Gastroesophageal sphincter (tissue), 4 donors: ENCODE results near the gene ADCY2. TPM values are rescaled to one million over a fixed set of nuclear protein-coding genes. Genes with fewer than 3 reads are reported as not detected.

Source experiments
- ATAC-seq: fragments of 150-250 bp; one replicate; pipeline ENCODE4 v1.9.1; 2016; ENCODE audit warnings: mild to moderate bottlenecking, moderate library complexity
- H3K27ac ChIP-seq, 4 donors: fragments of 200-600 bp; sonication (generic) in 3 of 4; 1 replicate in 3 of 4; 2 replicates in 1 of 4; pipeline ENCODE4 v1.5.1; 2016 to 2019
- H3K27me3 ChIP-seq: fragments of 200-600 bp; sonication (generic); one replicate; pipeline ENCODE4 v1.5.1; 2019
- H3K36me3 ChIP-seq, 2 donors: fragments of 200-600 bp; sonication (generic); one replicate each; pipeline ENCODE4 v1.5.1; 2019; ENCODE audit warnings: control low read depth in 1 of 2
- H3K4me1 ChIP-seq, 3 donors: fragments of 200-600 bp; sonication (generic); 1 replicate in 2 of 3; 2 replicates in 1 of 3; pipeline ENCODE4 v1.5.1; 2016 to 2019; ENCODE audit warnings: control low read depth in 2 of 3
- H3K4me3 ChIP-seq, 2 donors: fragments of 200-600 bp; sonication (generic); one replicate each; pipeline ENCODE4 v1.5.1; 2019; ENCODE audit warnings: mild to moderate bottlenecking in 1 of 2, moderate library complexity in 1 of 2
- H3K9me3 ChIP-seq, 3 donors: fragments of 200-600 bp; sonication (generic); one replicate each; pipeline ENCODE4 v1.5.1; 2017 to 2019; ENCODE audit warnings: control low read depth in 2 of 3
- CTCF ChIP-seq, 4 experiments: fragments of 200-600 bp in 2 of 4; fragments of 450-650 bp in 2 of 4; sonication (generic) in 1 of 4; IDR thresholded peaks; one replicate each; pipeline ENCODE4 v1.5.1; 2017 to 2019; ENCODE audit warnings: antibody characterized with exemption in 4 of 4, mild to moderate bottlenecking in 2 of 4, moderate library complexity in 2 of 4
- EP300 ChIP-seq: sonication (generic); formaldehyde crosslinking; IDR thresholded peaks from one replicate; pipeline ENCODE4 v1.6.1; 2017; ENCODE audit warnings: antibody characterized with exemption, mild to moderate bottlenecking
- POLR2A ChIP-seq, 2 donors: fragments of 450-650 bp; IDR thresholded peaks; one replicate each; pipeline ENCODE4 v1.6.1; 2017; ENCODE audit warnings: antibody characterized with exemption in 2 of 2, mild to moderate bottlenecking in 2 of 2, moderate library complexity in 1 of 2
- POLR2AphosphoS5 ChIP-seq: sonication (generic); formaldehyde crosslinking; IDR thresholded peaks from one replicate; pipeline ENCODE4 v1.6.1; 2017; ENCODE audit warnings: antibody characterized with exemption
- WGBS, 2 donors: methylation state at CpG; one replicate each; pipeline ENCODE4 v1.1.5; 2018; ENCODE audit warnings: low coverage in 1 of 2; 5-methylcytosine and 5-hydroxymethylcytosine counted together
- total RNA-seq, 4 donors: library from RNA; depleted of rRNA; stranded (reverse); fragments of >200 nt; gene quantifications; one replicate each; pipeline ENCODE4 v1.1.0, GENCODE V29; 2016

Gene ADCY2
- total RNA-seq, 4 donors from 2014 or later = 5.8 to 15.9 (median 8.9) TPM

DNA sequence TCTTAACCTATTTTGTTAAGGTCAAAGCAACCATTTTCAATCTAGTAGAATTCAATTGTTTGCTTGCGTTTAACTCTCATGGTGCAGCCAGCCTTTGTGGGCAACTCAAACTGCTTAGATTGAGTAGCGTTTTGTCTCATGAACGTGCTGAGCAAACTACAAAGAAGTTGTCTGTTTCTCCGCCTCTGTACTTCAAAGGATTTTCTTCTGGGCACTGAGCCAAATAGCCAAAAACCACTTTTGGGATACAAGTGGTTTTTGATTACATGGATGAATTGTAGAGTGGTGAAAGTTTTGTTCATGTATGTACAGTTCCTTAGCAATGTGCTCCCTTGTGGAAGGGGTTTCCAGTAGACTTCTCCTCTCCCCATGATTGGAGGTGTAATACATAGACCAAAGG, 332.1 kb downstream of the ADCY2 start:
- no peaks in the 10 kb centered on the region for H3K27me3 ChIP-seq
- no peaks in the 10 kb centered on the region for H3K36me3 ChIP-seq
- ATAC-seq = no peak
- H3K9me3 ChIP-seq = no peaks in the 10 kb centered on the region
- H3K27ac ChIP-seq = no peak overlapping the region
- no peak overlapping the region for H3K4me3 ChIP-seq
- TF ChIP-seq EP300 (no peak), POLR2AphosphoS5 (no peak), CTCF (IDR thresholded peaks at IDR 0.05) (no peak), POLR2A (IDR thresholded peaks at IDR 0.05) (no peak)
- no peaks in the 10 kb centered on the region for H3K4me1 ChIP-seq
- WGBS, 2 donors = 56% methylated on average over 4 of the region's 4 CpGs; no CpG with 5 or more reads in 1 of the 2 donors

- no peak for ATAC-seq
Observed at GRCh38 chr5:7741415-7742065, 345.6 kb downstream of the ADCY2 start.

DNA sequence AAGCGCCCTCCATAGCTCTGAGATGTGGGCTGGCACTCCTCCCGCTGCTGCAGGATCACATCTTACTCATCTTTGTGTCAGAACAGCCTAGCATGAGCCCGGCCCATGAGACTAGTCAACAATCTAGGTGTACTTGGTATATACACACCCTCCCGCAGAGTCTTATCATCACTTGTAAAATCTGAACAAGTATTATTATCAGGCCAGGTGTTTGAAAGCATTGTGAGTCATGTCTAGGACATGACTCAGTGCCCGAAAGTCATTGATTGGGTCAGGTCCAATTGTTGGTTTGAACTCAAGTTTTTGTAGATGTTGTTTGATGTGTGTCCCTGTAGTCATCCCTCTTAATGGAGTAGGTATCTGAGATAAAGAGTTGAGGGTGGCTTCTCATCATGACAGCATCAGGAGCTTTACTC, 346.3 kb downstream of the ADCY2 start:
- Histone ChIP-seq H3K27me3 (no peaks in the 10 kb centered on the region), H3K4me1 (no peaks in the 10 kb centered on the region), H3K9me3 (no peaks in the 10 kb centered on the region), H3K4me3 (no peak overlapping the region), H3K27ac (no peak overlapping the region), H3K36me3 (no peaks in the 10 kb centered on the region)
- no peak for TF ChIP-seq CTCF (IDR thresholded peaks at IDR 0.05)
- no peak for TF ChIP-seq EP300
- no peak for TF ChIP-seq POLR2AphosphoS5
- no peak for TF ChIP-seq POLR2A (IDR thresholded peaks at IDR 0.05)
- 75 to 88% methylated on average over 2 to 4 of the region's 5 CpGs for WGBS, 2 donors
- no peak for ATAC-seq

More at GRCh38 chr5:7741415-7742065, 345.6 kb downstream of the ADCY2 start:
- Histone ChIP-seq H3K9me3 (no peaks in the 10 kb centered on the region), H3K36me3 (no peaks in the 10 kb centered on the region), H3K4me3 (no peak overlapping the region), H3K4me1 (no peaks in the 10 kb centered on the region), H3K27me3 (no peaks in the 10 kb centered on the region), H3K27ac (no peak overlapping the region)
- TF ChIP-seq POLR2AphosphoS5 (no peak), POLR2A (IDR thresholded peaks at IDR 0.05) (no peak), CTCF (IDR thresholded peaks at IDR 0.05) (no peak), EP300 (no peak)
- 92 to 97% methylated on average over 5 of the region's 5 CpGs for WGBS, 2 donors

- peak; percentile 46 for ATAC-seq
- Histone ChIP-seq H3K9me3 (no peaks in the 10 kb centered on the region), H3K36me3 (no peaks in the 10 kb centered on the region), H3K4me1 (no peaks in the 10 kb centered on the region), H3K27ac (no peak overlapping the region), H3K27me3 (no peaks in the 10 kb centered on the region), H3K4me3 (no peak overlapping the region)
- peak; percentile 76 to 90 (median 82) for TF ChIP-seq CTCF (IDR thresholded peaks at IDR 0.05)
- TF ChIP-seq POLR2A (IDR thresholded peaks at IDR 0.05) = no peak
- WGBS, 2 donors = 25 to 33% methylated on average over 7 to 10 of the region's 11 CpGs
Observed at GRCh38 chr5:7745882-7746610, 350.1 kb downstream of the ADCY2 start.

- TF ChIP-seq EP300 (no peak), POLR2AphosphoS5 (no peak), CTCF (IDR thresholded peaks at IDR 0.05) (no peak), POLR2A (IDR thresholded peaks at IDR 0.05) (no peak)
- Histone ChIP-seq H3K9me3 (no peaks in the 10 kb centered on the region), H3K27me3 (no peaks in the 10 kb centered on the region), H3K36me3 (no peaks in the 10 kb centered on the region), H3K27ac (no peak overlapping the region), H3K4me1 (no peaks in the 10 kb centered on the region), H3K4me3 (no peak overlapping the region)
- ATAC-seq = no peak
- 45 to 95% methylated on average over 3 to 6 of the region's 6 CpGs for WGBS, 2 donors
Observed at GRCh38 chr5:7747728-7748127, 351.8 kb downstream of the ADCY2 start.
